HepG2 (cell line): Measurements from ENCODE around the gene ELL3. TPM values are rescaled to one million over a fixed set of nuclear protein-coding genes. Genes with fewer than 3 reads are reported as not detected.

Source experiments
- ATAC-seq: fragments of 200-7000 bp; cut with Tn5 transposase; 3 replicates; pipeline ENCODE4 v1.9.1; 2020; ENCODE audit warnings: mild to moderate bottlenecking, moderate library complexity
- BruUV-seq: library from RNA; stranded (reverse); fragments of 400-500 nt; replicated peaks from 2 replicates; lab custom pipeline; 2021; lab: Mats Ljungman, UMichigan
- CTCF ChIA-PET: fragments of 300-600 bp; formaldehyde crosslinking; extraction: SDS; loops from one replicate; lab custom pipeline; 2021; ENCODE audit warnings: low total read pairs, inconsistent platforms, low intra/inter-chr PET ratio; lab: Yijun Ruan, JAX
- POLR2A ChIA-PET: fragments of 350-600 bp; sonication (Branson Sonifier 250); formaldehyde crosslinking; loops from one replicate; lab custom pipeline; 2020; ENCODE audit warnings: antibody characterized with exemption, inconsistent platforms; lab: Yijun Ruan, JAX
- DNase-seq: peaks from one replicate; pipeline ENCODE4 v3.0.0-alpha.2; 2015; ENCODE audit warnings: low spot score
- FAIRE-seq: peaks from 3 replicates; lab custom pipeline; 2011; peaks lifted over from hg19 to GRCh38; lab: Jason Lieb, UNC
- H2AFZ ChIP-seq: one replicate; pipeline ENCODE4 v1.6.1; 2011; ENCODE audit warnings: low read length, inconsistent platforms
- H3K27ac ChIP-seq: fragments of 300-600 bp; 3 replicates; pipeline ENCODE4 v1.8.0; 2011; ENCODE audit warnings: mixed run types, mild to moderate bottlenecking, mixed read lengths, low read length, inconsistent platforms; ENCODE audit not compliant: insufficient read depth; ENCODE audit errors: extremely low read length
- H3K27me3 ChIP-seq, 2 experiments: fragments of 200-600 bp in 1 of 2; 2 replicates in 1 of 2; 3 replicates in 1 of 2; pipeline versions ENCODE4 v1.6.0 to v1.8.0; 2011; ENCODE audit warnings: low read length in 2 of 2, mild to moderate bottlenecking in 2 of 2, moderate library complexity in 2 of 2, inconsistent platforms in 1 of 2; ENCODE audit not compliant: insufficient read depth in 2 of 2, control insufficient read depth in 1 of 2
- H3K36me3 ChIP-seq, 2 experiments: fragments of 200-600 bp in 1 of 2; replicated peaks in 1 of 2; 2 replicates in 1 of 2; 3 replicates in 1 of 2; pipeline versions ENCODE4 v1.5.1 to v1.8.0; 2011; ENCODE audit warnings: low read length in 2 of 2, inconsistent platforms in 1 of 2; ENCODE audit not compliant: insufficient read depth in 2 of 2, control insufficient read depth in 1 of 2
- H3K4me1 ChIP-seq: 2 replicates; pipeline ENCODE4 v1.5.1; 2012; ENCODE audit warnings: low read length, inconsistent platforms; ENCODE audit not compliant: insufficient read depth
- H3K4me2 ChIP-seq: 2 replicates; pipeline ENCODE4 v1.6.0; 2011; ENCODE audit warnings: low read depth, low read length, inconsistent platforms
- H3K4me3 ChIP-seq, 3 experiments: fragments of 200-600 bp in 1 of 3; sonication (generic), shearing (Covaris generic) in 1 of 3; replicated peaks in 1 of 3; 2 replicates each; pipeline ENCODE4 v1.5.1; 2011 to 2016; ENCODE audit warnings: low read length in 3 of 3, inconsistent platforms in 2 of 3, low read depth in 2 of 3, mild to moderate bottlenecking in 2 of 3, control low read depth in 1 of 3, mixed read lengths in 1 of 3; ENCODE audit not compliant: insufficient read depth in 1 of 3
- H3K79me2 ChIP-seq: one replicate; pipeline ENCODE4 v1.6.1; 2011; ENCODE audit warnings: low read length, inconsistent platforms; ENCODE audit not compliant: insufficient read depth
- H3K9ac ChIP-seq: 2 replicates; pipeline ENCODE4 v1.6.0; 2011; ENCODE audit warnings: mild to moderate bottlenecking, low read depth, low read length, inconsistent platforms; ENCODE audit not compliant: insufficient read depth
- H3K9me3 ChIP-seq: 2 replicates; pipeline ENCODE4 v1.5.1; 2012; ENCODE audit warnings: mild to moderate bottlenecking, low read length
- H4K20me1 ChIP-seq: 2 replicates; pipeline ENCODE4 v1.6.0; 2011; ENCODE audit warnings: inconsistent platforms, mild to moderate bottlenecking, low read length, moderate library complexity; ENCODE audit not compliant: insufficient read depth
- KDM6A ChIP-seq: IDR thresholded peaks from 2 replicates; pipeline ENCODE4 v1.6.1; 2016; ENCODE audit warnings: low read depth
- LCORL ChIP-seq, 2 experiments: fragments of 450-650 bp in 1 of 2; sonication (generic) in 1 of 2; formaldehyde crosslinking in 1 of 2; IDR thresholded peaks; 2 replicates each; pipeline versions ENCODE4 v1.5.0 to v1.6.1; 2017 to 2020; ENCODE audit warnings: antibody characterized with exemption in 1 of 2, missing genetic modification reagents in 1 of 2
- MAZ ChIP-seq, 2 experiments: sonication (generic) in 1 of 2; formaldehyde crosslinking in 1 of 2; IDR thresholded peaks; 2 replicates each; pipeline versions ENCODE4 v1.5.0 to v1.6.1; 2012 to 2020; ENCODE audit warnings: low read depth in 2 of 2, mild to moderate bottlenecking in 2 of 2, borderline replicate concordance in 1 of 2, improper control_type of control experiment in 1 of 2, low read length in 1 of 2, missing genetic modification reagents in 1 of 2, moderate library complexity in 1 of 2
- MXI1 ChIP-seq: IDR thresholded peaks from 3 replicates; pipeline ENCODE4 v1.6.1; 2012; ENCODE audit warnings: low read depth, low read length, inconsistent platforms, borderline replicate concordance
- ONECUT2 ChIP-seq: sonication (generic); formaldehyde crosslinking; IDR thresholded peaks from 2 replicates; pipeline ENCODE4 v1.4.0; 2020; ENCODE audit warnings: missing genetic modification reagents
- POLR2G ChIP-seq: fragments of 200-400 bp; formaldehyde crosslinking; IDR thresholded peaks from 2 replicates; pipeline ENCODE4 v1.6.1; 2018; ENCODE audit warnings: mild to moderate bottlenecking, low read depth, low read length, moderate library complexity
- SKI ChIP-seq: fragments of 450-650 bp; IDR thresholded peaks from one replicate; pipeline ENCODE4 v1.6.1; 2018; ENCODE audit warnings: mild to moderate bottlenecking; ENCODE audit not compliant: partially characterized antibody
- ZFP1 ChIP-seq: IDR thresholded peaks from 2 replicates; pipeline ENCODE4 v1.6.1; 2016
- ZNF331 ChIP-seq: sonication (generic); formaldehyde crosslinking; IDR thresholded peaks from 2 replicates; pipeline ENCODE4 v1.4.0; 2020; ENCODE audit warnings: missing genetic modification reagents
- ZNF644 ChIP-seq: IDR thresholded peaks from 2 replicates; pipeline ENCODE4 v1.6.1; 2016; ENCODE audit warnings: low read depth
- ZNF652 ChIP-seq: IDR thresholded peaks from 2 replicates; pipeline ENCODE4 v1.6.1; 2016; ENCODE audit warnings: low read depth, borderline replicate concordance
- ZNF841 ChIP-seq: sonication (generic); formaldehyde crosslinking; IDR thresholded peaks from 2 replicates; pipeline ENCODE4 v1.8.1; 2023; ENCODE audit warnings: missing genetic modification reagents, borderline replicate concordance
- ZNF891 ChIP-seq: sonication (generic); formaldehyde crosslinking; IDR thresholded peaks from 2 replicates; pipeline ENCODE4 v1.5.0; 2020; ENCODE audit warnings: mild to moderate bottlenecking, missing genetic modification reagents
- ZSCAN29 ChIP-seq: sonication (generic); formaldehyde crosslinking; conservative IDR thresholded peaks from 2 replicates; pipeline ENCODE4 v1.4.0; 2020; ENCODE audit warnings: mild to moderate bottlenecking, missing genetic modification reagents
- WGBS: methylation state at CpG from one replicate; pipeline ENCODE4 v1.1.6; 2017; ENCODE audit warnings: low lambda C conversion rate; 5-methylcytosine and 5-hydroxymethylcytosine counted together
- in situ Hi-C: cut with HindIII; loops from 2 replicates; pipeline ENCODE4 v1.10.0; 2017; ENCODE audit warnings: low pct_unique_long_range_greater_than_20kb; ENCODE audit not compliant: extremely low pct_ligation_motif_present
- intact Hi-C: fragments of 100-400 bp; cut with micrococcal nuclease; formaldehyde crosslinking; loops from one replicate; pipeline ENCODE4 v1.10.0; 2022; ENCODE audit not compliant: unreplicated experiment
- polyA plus RNA-seq, 8 experiments: library from polyadenylated mRNA; depleted of rRNA in 3 of 8; stranded (reverse) in 7 of 8; unstranded in 1 of 8; fragments of >200 nt; fragmentation: Illumina TruSeq in 4 of 8; extraction: Trizol in 4 of 8; gene quantifications; 2 replicates each; pipeline versions ENCODE4 v1.2.1 to v1.2.3, GENCODE V29; 2011 to 2016; ENCODE audit warnings: low read depth in 4 of 8, missing spikeins in 1 of 8, mixed read lengths in 1 of 8; ENCODE audit not compliant: insufficient read depth in 1 of 8
- total RNA-seq, 5 experiments: library from RNA; depleted of rRNA; stranded (reverse); fragments of >200 nt; fragmentation: Illumina TruSeq; extraction: Trizol; gene quantifications; 2 replicates each; pipeline ENCODE4 v1.2.3, GENCODE V29; 2016; ENCODE audit warnings: low read depth in 1 of 5
- TF ChIP-seq, protein P1 (sequence below): sonication (generic); formaldehyde crosslinking; IDR thresholded peaks from 2 replicates; pipeline ENCODE4 v1.4.0; 2020; ENCODE audit warnings: missing genetic modification reagents, borderline replicate concordance
- TF ChIP-seq, protein P2 (sequence below): sonication (generic); formaldehyde crosslinking; IDR thresholded peaks from 2 replicates; pipeline ENCODE4 v1.4.0; 2020; ENCODE audit warnings: missing genetic modification reagents

Gene ELL3
- total and polyA plus RNA-seq, 2 of the 13 experiments (the other 11 are each of a cell fraction or from before 2014, with no cell fraction given), result 6.1 to 8.8 TPM

DNA sequence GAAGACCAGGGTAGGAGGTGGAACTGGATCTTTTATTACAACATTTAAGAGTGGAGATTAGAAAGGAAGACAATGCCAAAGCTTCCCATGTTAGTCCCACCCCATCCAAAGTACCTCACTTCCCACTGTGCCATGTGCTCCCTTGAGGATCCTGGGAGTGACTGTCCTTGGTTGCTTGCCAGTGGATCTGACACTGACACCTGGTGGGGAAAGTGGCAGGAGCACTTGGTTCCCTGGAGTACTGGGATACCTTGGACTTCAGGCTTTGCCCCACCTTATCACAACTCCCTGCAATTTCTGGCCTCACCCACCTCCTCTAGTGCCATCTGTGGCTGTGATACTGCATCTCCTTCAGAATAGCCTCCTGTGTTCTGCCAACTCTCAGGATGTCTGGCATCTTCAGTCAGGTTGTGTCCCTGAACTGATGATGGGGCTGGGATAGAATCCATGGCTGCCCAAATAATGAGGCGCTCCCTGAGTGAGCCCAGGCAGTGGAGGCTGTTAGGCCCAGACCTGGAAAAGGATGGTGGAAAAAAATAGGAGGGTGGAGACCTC is 1.3 kb downstream of the ELL3 start (continued):
- TF ChIP-seq, protein P1, sequence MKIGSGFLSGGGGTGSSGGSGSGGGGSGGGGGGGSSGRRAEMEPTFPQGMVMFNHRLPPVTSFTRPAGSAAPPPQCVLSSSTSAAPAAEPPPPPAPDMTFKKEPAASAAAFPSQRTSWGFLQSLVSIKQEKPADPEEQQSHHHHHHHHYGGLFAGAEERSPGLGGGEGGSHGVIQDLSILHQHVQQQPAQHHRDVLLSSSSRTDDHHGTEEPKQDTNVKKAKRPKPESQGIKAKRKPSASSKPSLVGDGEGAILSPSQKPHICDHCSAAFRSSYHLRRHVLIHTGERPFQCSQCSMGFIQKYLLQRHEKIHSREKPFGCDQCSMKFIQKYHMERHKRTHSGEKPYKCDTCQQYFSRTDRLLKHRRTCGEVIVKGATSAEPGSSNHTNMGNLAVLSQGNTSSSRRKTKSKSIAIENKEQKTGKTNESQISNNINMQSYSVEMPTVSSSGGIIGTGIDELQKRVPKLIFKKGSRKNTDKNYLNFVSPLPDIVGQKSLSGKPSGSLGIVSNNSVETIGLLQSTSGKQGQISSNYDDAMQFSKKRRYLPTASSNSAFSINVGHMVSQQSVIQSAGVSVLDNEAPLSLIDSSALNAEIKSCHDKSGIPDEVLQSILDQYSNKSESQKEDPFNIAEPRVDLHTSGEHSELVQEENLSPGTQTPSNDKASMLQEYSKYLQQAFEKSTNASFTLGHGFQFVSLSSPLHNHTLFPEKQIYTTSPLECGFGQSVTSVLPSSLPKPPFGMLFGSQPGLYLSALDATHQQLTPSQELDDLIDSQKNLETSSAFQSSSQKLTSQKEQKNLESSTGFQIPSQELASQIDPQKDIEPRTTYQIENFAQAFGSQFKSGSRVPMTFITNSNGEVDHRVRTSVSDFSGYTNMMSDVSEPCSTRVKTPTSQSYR (CRISPR knock-in tag), result no peak
- TF ChIP-seq ONECUT2 (CRISPR knock-in tag) (no peak), MXI1 (peak; percentile 68; the same call in 1 of the 3 replicates), ZNF841 (CRISPR knock-in tag) (no peak), SKI (no peak), ZNF644 (peak; percentile 90), ZNF331 (0 out of 2 replicates have a peak, but pooled peaks have one; percentile 45), ZFP1 (CRISPR knock-in tag) (no peak), ZNF891 (no peak)
- TF ChIP-seq, protein P2, sequence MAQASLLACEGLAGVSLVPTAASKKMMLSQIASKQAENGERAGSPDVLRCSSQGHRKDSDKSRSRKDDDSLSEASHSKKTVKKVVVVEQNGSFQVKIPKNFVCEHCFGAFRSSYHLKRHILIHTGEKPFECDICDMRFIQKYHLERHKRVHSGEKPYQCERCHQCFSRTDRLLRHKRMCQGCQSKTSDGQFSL (CRISPR knock-in tag), result no peak
- TF ChIP-seq, all 625 proteins: peak for 53

DNA sequence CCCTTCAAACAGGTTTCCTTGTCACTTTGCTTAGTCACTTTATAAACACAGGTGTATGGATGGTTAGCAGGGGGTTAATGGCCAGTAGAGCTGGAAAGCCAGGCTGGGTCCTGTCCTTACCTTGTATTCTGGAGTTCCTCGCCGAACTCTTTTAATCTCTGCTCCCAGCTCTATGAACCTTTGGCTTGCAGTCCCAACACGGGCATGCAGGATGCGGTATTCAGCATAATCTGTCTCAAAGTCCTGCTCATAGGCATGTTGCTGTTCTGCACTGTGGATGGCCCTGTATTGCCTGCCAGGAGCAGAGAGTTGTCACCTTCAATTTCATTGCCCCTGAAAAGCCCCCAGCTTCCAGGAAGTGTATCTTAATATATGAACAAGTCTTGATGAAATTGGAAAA is 2.7 kb downstream of the ELL3 start:
- BruUV-seq, result no TSS peak
- POLR2A ChIA-PET, result interaction anchor here (0.9 to 4.0 kb wide), 2 partner anchors 16 to 19 kb away, joined by 3 to 31 read pairs; no protein-coding TSS in a partner anchor
- no peak for ATAC-seq
- no peaks in the 10 kb centered on the region for H4K20me1 ChIP-seq
- intact Hi-C loops (no loop called here), in situ Hi-C loops (loop anchor here (10.0 to 25.0 kb wide), 2 partner anchors 259 to 337 kb away; partner anchors contain the start of gene MAP1A)
- H3K9me3 ChIP-seq, result no peaks in the 10 kb centered on the region
- no peak overlapping the region for H3K9ac ChIP-seq
- no peak overlapping the region for H3K4me2 ChIP-seq
- H3K79me2 ChIP-seq, result no peaks in the 10 kb centered on the region
- no peak overlapping the region for H3K4me3 ChIP-seq
- H3K4me1 ChIP-seq, result peaks cover 15% of the 10 kb centered on the region
- no peaks in the 10 kb centered on the region for H3K27me3 ChIP-seq
- 80% methylated on average over 4 of the region's 4 CpGs for WGBS
- H3K27ac ChIP-seq, result no peak overlapping the region
- H3K36me3 ChIP-seq, result peaks cover 6 to 44% of the 10 kb centered on the region in 2 experiments
- CTCF ChIA-PET, result no interaction called here
- no peak for DNase-seq
- no peak for TF ChIP-seq MAZ (IDR thresholded peaks at IDR 0.05; ENCODE audit: borderline replicate concordance, low read depth, low read length)
- TF ChIP-seq MAZ (CRISPR knock-in tag; IDR thresholded peaks at IDR 0.05; ENCODE audit: low read depth), result no peak
- no peak for TF ChIP-seq KDM6A (CRISPR knock-in tag)
- no peak for TF ChIP-seq ZSCAN29 (CRISPR knock-in tag)
- TF ChIP-seq ZNF652 (CRISPR knock-in tag), result peak; percentile 15; the same call in 1 of the 2 replicates
- peak; percentile 46 for TF ChIP-seq POLR2G
- no peak for TF ChIP-seq LCORL (IDR thresholded peaks at IDR 0.05)
- TF ChIP-seq LCORL (CRISPR knock-in tag; IDR thresholded peaks at IDR 0.05), result no peak
- FAIRE-seq, result no peak
- no peak overlapping the region for H2AFZ ChIP-seq
